Smooth muscle cell (in vitro differentiated cells): ENCODE data around the gene FOXA2. TPM values are rescaled to one million over a fixed set of nuclear protein-coding genes. Genes with fewer than 3 reads are reported as not detected.

Experiments
- DNase-seq: peaks from one replicate; lab custom pipeline; 2025; ENCODE audit not compliant: unreplicated experiment; lab: John Stamatoyannopoulos, UW
- H2AFZ ChIP-seq: fragments of 200-600 bp; sonication (generic); 2 replicates; pipeline ENCODE4 v1.6.0; 2016; ENCODE audit warnings: antibody characterized with exemption, low read depth, mild to moderate bottlenecking
- H3F3A ChIP-seq: fragments of 200-600 bp; sonication (generic); 2 replicates; pipeline ENCODE4 v1.6.0; 2017; ENCODE audit warnings: antibody characterized with exemption, low read depth
- H3K27ac ChIP-seq: fragments of 200-600 bp; sonication (generic); 2 replicates; pipeline ENCODE4 v1.5.1; 2016; ENCODE audit warnings: low read depth, mild to moderate bottlenecking
- H3K27me3 ChIP-seq: fragments of 200-600 bp; sonication (generic); 2 replicates; pipeline ENCODE4 v1.6.1; 2016; ENCODE audit warnings: low read depth, mild to moderate bottlenecking
- H3K36me3 ChIP-seq: fragments of 200-600 bp; sonication (generic); 2 replicates; pipeline ENCODE4 v1.5.1; 2016; ENCODE audit warnings: low read depth
- H3K4me1 ChIP-seq: fragments of 200-600 bp; sonication (generic); 2 replicates; pipeline ENCODE4 v1.5.1; 2016; ENCODE audit warnings: low read depth
- H3K4me2 ChIP-seq: fragments of 200-600 bp; sonication (generic); 2 replicates; pipeline ENCODE4 v1.6.0; 2016; ENCODE audit warnings: mild to moderate bottlenecking
- H3K4me3 ChIP-seq: fragments of 200-600 bp; sonication (generic); 2 replicates; pipeline ENCODE4 v1.5.1; 2016; ENCODE audit warnings: mild to moderate bottlenecking
- H3K79me2 ChIP-seq: fragments of 200-600 bp; sonication (generic); 2 replicates; pipeline ENCODE4 v1.6.0; 2016; ENCODE audit warnings: low read depth, mild to moderate bottlenecking
- H3K9ac ChIP-seq: fragments of 200-600 bp; sonication (generic); 2 replicates; pipeline ENCODE4 v1.6.0; 2016; ENCODE audit warnings: low read depth
- H3K9me3 ChIP-seq: fragments of 200-600 bp; sonication (generic); replicated peaks from 2 replicates; pipeline ENCODE4 v1.5.1; 2016; ENCODE audit warnings: low read depth
- H4K20me1 ChIP-seq: fragments of 200-600 bp; sonication (generic); 2 replicates; pipeline ENCODE4 v1.6.0; 2016; ENCODE audit warnings: low read depth
- CTCF ChIP-seq: fragments of 200-600 bp; sonication (generic); IDR thresholded peaks from 2 replicates; pipeline ENCODE4 v1.5.1; 2017; ENCODE audit warnings: borderline replicate concordance, mild to moderate bottlenecking, antibody characterized with exemption; ENCODE audit not compliant: insufficient read depth, poor library complexity, severe bottlenecking
- WGBS: methylation state at CpG from one replicate; pipeline ENCODE4 v1.1.7; 2016; ENCODE audit warnings: low lambda C conversion rate; 5-methylcytosine and 5-hydroxymethylcytosine counted together
- polyA plus RNA-seq: library from polyadenylated mRNA; unstranded; fragments of >200 nt; fragmentation: Nextera tagmentation; extraction: Ambion mirVana; gene quantifications from 2 replicates; pipeline ENCODE4 v1.2.1, GENCODE V29; 2016
- total RNA-seq: library from RNA; depleted of rRNA; stranded (reverse); fragments of >200 nt; gene quantifications from 2 replicates; pipeline ENCODE4 v1.2.3, GENCODE V29; 2014

FOXA2 gene
- total and polyA plus RNA-seq, 2 experiments from 2014 or later, result not detected

DNA sequence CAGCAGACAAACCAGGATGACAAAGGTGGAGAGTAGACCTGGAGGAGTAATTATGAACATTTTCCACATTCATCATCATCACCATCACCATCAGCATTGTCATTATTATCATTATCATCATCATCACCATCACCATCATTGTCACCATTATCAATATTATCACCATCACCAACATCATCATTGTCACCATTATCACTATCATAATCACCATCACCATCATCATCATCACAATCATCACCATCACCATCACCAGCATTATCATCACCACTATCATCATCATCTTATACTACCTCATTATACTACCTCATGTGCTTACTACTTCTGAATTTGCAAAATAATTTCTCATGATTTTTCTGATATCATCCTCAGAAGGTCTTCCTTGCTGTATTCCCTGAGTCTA lies 39.3 kb downstream of the FOXA2 start:
- Histone ChIP-seq H3K9ac (no peak overlapping the region), H3K79me2 (no peaks in the 10 kb centered on the region), H3K4me1 (no peaks in the 10 kb centered on the region), H4K20me1 (no peaks in the 10 kb centered on the region), H3F3A (no peaks in the 10 kb centered on the region), H3K9me3 (no peaks in the 10 kb centered on the region), H3K36me3 (no peaks in the 10 kb centered on the region), H3K27ac (no peak overlapping the region), H2AFZ (no peak overlapping the region), H3K4me3 (no peak overlapping the region), H3K27me3 (peaks cover 20% of the 10 kb centered on the region), H3K4me2 (no peak overlapping the region)
- no peak for DNase-seq
- no peak for TF ChIP-seq CTCF

DNA sequence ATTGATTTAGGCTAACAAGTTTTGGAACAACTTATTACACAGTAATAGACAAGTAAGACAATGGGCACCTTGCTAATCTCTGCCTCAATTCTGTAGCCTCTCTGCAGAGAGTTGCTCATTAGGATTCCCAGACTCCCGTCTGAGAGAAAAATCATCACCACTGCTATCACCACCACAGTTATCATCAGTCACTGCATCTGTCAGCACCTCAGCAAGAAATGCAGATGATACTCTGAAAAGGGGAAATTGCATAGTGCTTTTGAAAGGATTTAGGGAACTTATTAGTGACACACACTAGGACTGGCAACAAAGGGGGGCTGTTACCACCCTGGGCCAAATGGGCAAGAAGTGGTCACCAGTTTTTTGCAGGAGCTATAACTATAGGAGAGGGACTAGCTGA lies 39.9 kb downstream of the FOXA2 start:
- H3K4me2 ChIP-seq, result no peak overlapping the region
- no peak overlapping the region for H2AFZ ChIP-seq
- no peaks in the 10 kb centered on the region for H3K36me3 ChIP-seq
- no peak overlapping the region for H3K27ac ChIP-seq
- TF ChIP-seq CTCF, result no peak
- H3K27me3 ChIP-seq, result peaks cover 26% of the 10 kb centered on the region
- H3F3A ChIP-seq, result no peaks in the 10 kb centered on the region
- H3K4me3 ChIP-seq, result no peak overlapping the region
- H3K4me1 ChIP-seq, result no peaks in the 10 kb centered on the region
- 59% methylated on average over 1 of the region's 1 CpG for WGBS
- no peaks in the 10 kb centered on the region for H4K20me1 ChIP-seq
- no peak for DNase-seq
- no peaks in the 10 kb centered on the region for H3K9me3 ChIP-seq
- no peaks in the 10 kb centered on the region for H3K79me2 ChIP-seq
- H3K9ac ChIP-seq, result no peak overlapping the region

DNA sequence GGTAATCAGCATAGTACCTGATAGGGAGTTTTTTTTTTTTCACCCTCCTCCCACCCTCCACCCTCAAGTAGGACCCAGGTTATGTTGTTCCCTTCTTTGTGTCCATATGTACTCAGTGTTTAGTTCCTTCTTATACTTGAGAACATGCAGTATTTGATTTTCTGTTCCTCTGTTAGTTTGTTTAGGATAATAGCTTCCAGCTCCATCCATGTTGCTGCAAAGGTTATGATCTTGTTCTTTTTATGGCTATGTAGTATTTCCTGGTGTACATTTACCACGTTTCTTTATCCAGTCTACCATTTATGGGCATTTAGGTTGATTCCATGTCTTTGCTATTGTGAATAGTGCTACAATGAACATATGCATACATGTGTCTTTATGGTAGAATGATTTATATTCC lies 41.9 kb downstream of the FOXA2 start:
- Histone ChIP-seq H3K9ac (no peak overlapping the region), H3K4me3 (no peak overlapping the region), H3K4me2 (no peak overlapping the region), H3K4me1 (no peaks in the 10 kb centered on the region), H3K9me3 (no peaks in the 10 kb centered on the region), H4K20me1 (no peaks in the 10 kb centered on the region), H3K27ac (no peak overlapping the region), H3F3A (no peaks in the 10 kb centered on the region), H3K36me3 (no peaks in the 10 kb centered on the region), H3K79me2 (no peaks in the 10 kb centered on the region), H3K27me3 (peaks cover 28% of the 10 kb centered on the region), H2AFZ (no peak overlapping the region)
- no peak for DNase-seq
- WGBS, result 55% methylated on average over 1 of the region's 1 CpG
- no peak for TF ChIP-seq CTCF

- Histone ChIP-seq H3K27me3 (peaks cover 28% of the 10 kb centered on the region), H3K9ac (no peak overlapping the region), H4K20me1 (no peaks in the 10 kb centered on the region), H3K9me3 (no peaks in the 10 kb centered on the region), H3K4me2 (no peak overlapping the region), H3K4me3 (no peak overlapping the region), H3K36me3 (no peaks in the 10 kb centered on the region), H3K27ac (no peak overlapping the region), H3K79me2 (no peaks in the 10 kb centered on the region), H3K4me1 (no peaks in the 10 kb centered on the region), H2AFZ (no peak overlapping the region), H3F3A (no peaks in the 10 kb centered on the region)
- no peak for DNase-seq
- WGBS, result 77% methylated on average over 10 of the region's 10 CpGs
- TF ChIP-seq CTCF, result no peak
These were observed 43.5 kb downstream of the FOXA2 start for GRCh38 chr20:22540832-22541231.
